ENCODE data around the gene SPACA7.

The SPACA7 gene

DNA sequence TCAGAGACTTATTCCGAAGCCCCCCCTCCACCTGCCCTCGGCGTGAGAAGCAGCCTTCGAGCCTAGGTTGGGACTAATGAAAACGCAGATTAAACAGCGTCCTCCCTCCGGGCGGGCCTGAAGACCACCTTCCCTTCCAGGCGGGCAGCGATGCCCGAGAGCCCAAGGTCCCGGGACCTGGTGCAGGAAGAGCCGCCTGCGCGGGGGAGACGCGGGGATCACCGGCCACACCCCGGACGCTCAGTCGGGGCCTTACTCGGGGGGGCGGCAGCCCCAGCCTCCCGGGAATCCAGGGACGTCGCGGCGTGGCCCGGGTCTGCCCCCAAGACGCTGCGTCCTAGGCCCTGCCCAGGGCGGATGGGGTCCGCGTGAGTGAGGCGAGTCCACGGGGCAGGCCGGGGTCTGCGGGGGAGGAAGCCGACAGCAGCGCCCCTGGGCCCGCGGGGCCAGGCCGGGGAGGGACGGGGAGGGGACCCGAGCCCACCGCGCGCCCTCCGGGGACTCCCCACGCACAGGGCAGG is 33.3 kb upstream of the SPACA7 start:
- no peak overlapping the region for H3K4me3 ChIP-seq (ENCODE audit: low read length)
- TF ChIP-seq CTCF (conservative IDR thresholded peaks at IDR 0.05; ENCODE audit: low read length), result no peak
- DNase-seq (ENCODE audit: low read depth), result no peak

DNA sequence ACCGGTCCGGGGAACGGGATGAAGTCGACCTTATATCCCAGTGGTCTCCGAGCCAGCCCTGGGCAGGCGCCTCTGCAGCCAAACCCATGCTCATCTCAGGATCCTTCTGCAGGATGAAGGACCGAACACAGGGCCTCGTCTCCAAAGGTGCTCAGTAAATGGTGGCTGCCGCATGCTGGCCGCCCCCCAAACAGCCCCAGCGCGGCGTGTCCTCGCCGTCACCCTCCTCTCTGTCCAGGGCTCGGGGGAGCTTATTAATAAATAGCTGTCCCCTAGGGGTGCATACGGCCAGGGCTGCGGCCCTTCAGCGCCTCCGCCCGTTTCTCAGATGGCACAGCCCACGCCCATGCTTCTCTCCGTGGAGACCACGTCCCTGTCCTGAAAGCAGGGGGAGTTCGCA is 32.6 kb upstream of the SPACA7 start:
- no peak for TF ChIP-seq CTCF (conservative IDR thresholded peaks at IDR 0.05; ENCODE audit: low read length)
- no peak overlapping the region for H3K4me3 ChIP-seq (ENCODE audit: low read length)
- DNase-seq (ENCODE audit: low read depth), result no peak

- DNase-seq (ENCODE audit: low read depth), result no peak
- no peak for TF ChIP-seq CTCF (conservative IDR thresholded peaks at IDR 0.05; ENCODE audit: low read length)
- no peak overlapping the region for H3K4me3 ChIP-seq (ENCODE audit: low read length)
Observed at GRCh38 chr13:112345826-112346172, 30.4 kb upstream of the SPACA7 start.

GRCh38 chr13:112346173-112346898 is 29.8 kb upstream of the SPACA7 start:
- no peak overlapping the region for H3K4me3 ChIP-seq (ENCODE audit: low read length)
- DNase-seq (ENCODE audit: low read depth), result no peak
- TF ChIP-seq CTCF (conservative IDR thresholded peaks at IDR 0.05; ENCODE audit: low read length), result no peak

GRCh38 chr13:112346899-112347229 is 29.3 kb upstream of the SPACA7 start:
- DNase-seq (ENCODE audit: low read depth), result no peak
- no peak for TF ChIP-seq CTCF (conservative IDR thresholded peaks at IDR 0.05; ENCODE audit: low read length)
- H3K4me3 ChIP-seq (ENCODE audit: low read length), result no peak overlapping the region

GRCh38 chr13:112347986-112348385 is 28.2 kb upstream of the SPACA7 start:
- TF ChIP-seq CTCF (conservative IDR thresholded peaks at IDR 0.05; ENCODE audit: low read length), result no peak
- no peak overlapping the region for H3K4me3 ChIP-seq (ENCODE audit: low read length)
- no peak for DNase-seq (ENCODE audit: low read depth)

DNA sequence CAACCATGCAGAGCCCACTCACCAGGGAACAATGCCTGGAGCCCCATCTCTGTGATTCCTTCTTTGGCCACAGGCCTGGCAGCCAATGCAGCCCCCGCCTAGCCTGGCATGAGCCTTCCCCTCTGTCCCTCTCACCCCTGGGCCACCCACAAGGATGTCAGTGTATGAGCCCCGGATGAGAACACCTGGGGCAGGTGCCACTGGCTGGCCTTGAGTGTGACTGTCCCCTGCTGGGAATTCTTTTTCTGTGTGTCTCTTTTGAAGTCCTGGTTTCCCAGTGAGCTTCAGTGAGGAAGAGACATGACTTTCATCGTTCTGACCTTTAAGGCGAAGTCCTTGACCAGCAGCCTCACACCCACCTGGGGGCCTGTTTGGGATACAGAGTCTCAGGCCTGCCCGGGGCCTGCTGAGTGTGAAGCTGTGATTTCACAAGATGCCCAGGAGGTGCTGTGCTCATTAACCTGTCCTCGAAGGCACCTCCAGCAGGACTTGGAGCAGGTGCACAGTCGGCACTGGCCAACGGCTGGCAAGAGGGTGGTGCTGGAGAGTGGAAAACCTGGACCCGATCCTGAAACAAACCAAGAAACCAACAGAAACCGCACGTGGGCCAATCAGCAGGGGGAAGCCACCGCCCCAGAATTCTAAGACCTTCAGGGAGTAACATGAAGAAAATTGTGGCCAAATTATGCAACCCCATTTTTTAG is 27.4 kb upstream of the SPACA7 start:
- TF ChIP-seq CTCF (conservative IDR thresholded peaks at IDR 0.05; ENCODE audit: low read length), result no peak
- no peak overlapping the region for H3K4me3 ChIP-seq (ENCODE audit: low read length)
- DNase-seq (ENCODE audit: low read depth), result no peak
